Middle frontal gyrus (tissue), 1 donor: Measurements from ENCODE around the gene BCAS3.

Experiments
- DNase-seq: peaks from one replicate; pipeline ENCODE4 v3.0.0-alpha.2; 2015; ENCODE audit warnings: low spot score; ENCODE audit errors: extremely low spot score

Gene BCAS3

GRCh38 chr17:61376931-61377838 is 699.5 kb downstream of the BCAS3 start:
- DNase-seq, result no peak

GRCh38 chr17:61378658-61379456 is 701.2 kb downstream of the BCAS3 start:
- no peak for DNase-seq

GRCh38 chr17:61379457-61380216 is 702.0 kb downstream of the BCAS3 start:
- DNase-seq, result no peak

- DNase-seq, result no peak
Measured at GRCh38 chr17:61380217-61380835, 702.7 kb downstream of the BCAS3 start.

- DNase-seq, result no peak
Measured at GRCh38 chr17:61380836-61381525, 703.3 kb downstream of the BCAS3 start.

- no peak for DNase-seq
Measured at GRCh38 chr17:61381537-61381936, 703.9 kb downstream of the BCAS3 start.

- no peak for DNase-seq
Measured at GRCh38 chr17:61382796-61383688, 705.4 kb downstream of the BCAS3 start.

- no peak for DNase-seq
Measured at GRCh38 chr17:61383689-61384201, 706.1 kb downstream of the BCAS3 start.

- no peak for DNase-seq
Measured at GRCh38 chr17:61384354-61384691, 706.7 kb downstream of the BCAS3 start.

- DNase-seq, result no peak
Measured at GRCh38 chr17:61384692-61385576, 707.3 kb downstream of the BCAS3 start.

- no peak for DNase-seq
Measured at GRCh38 chr17:61385577-61386236, 708.1 kb downstream of the BCAS3 start.

- DNase-seq, result no peak
Measured at GRCh38 chr17:61386251-61386650, 708.6 kb downstream of the BCAS3 start.

- DNase-seq, result no peak
Measured at GRCh38 chr17:61387011-61387410, 709.4 kb downstream of the BCAS3 start.

- no peak for DNase-seq
Measured at GRCh38 chr17:61387511-61388305, 710.1 kb downstream of the BCAS3 start.

GRCh38 chr17:61388561-61389356 is 711.1 kb downstream of the BCAS3 start:
- no peak for DNase-seq
